Measurements from ENCODE around the gene XXYLT1. TPM values are rescaled to one million over a fixed set of nuclear protein-coding genes. Genes with fewer than 3 reads are reported as not detected.
"Not testable (repeated sequence)": the region's sequence is repeated elsewhere in the genome, so short reads cannot be mapped to it uniquely, and the experiment has no call there.

The XXYLT1 gene
- total RNA-seq, 4 donors from 2014 or later = 9.6 to 17.7 (median 13.2) TPM

- no peak overlapping the region for H3K4me3 ChIP-seq
- no peaks in the 10 kb centered on the region for H3K27me3 ChIP-seq
- H3K9me3 ChIP-seq = no peaks in the 10 kb centered on the region
- TF ChIP-seq POLR2A (IDR thresholded peaks at IDR 0.05) (no peak), EP300 (IDR thresholded peaks at IDR 0.05) (no peak), CTCF (IDR thresholded peaks at IDR 0.05) (no peak)
- peaks cover 0 to 1% (median 0%) of the 10 kb centered on the region in 4 donors for H3K4me1 ChIP-seq
- WGBS, 2 donors = 94 to 96% methylated on average over 9 of the region's 9 CpGs
- DNase-seq (ENCODE audit: low spot score in 2 of 2) = no peak
- peak overlapping the region in 2 of 4 donors; percentile 57 to 59 for H3K27ac ChIP-seq
- H3K36me3 ChIP-seq = no peaks in the 10 kb centered on the region
Measured at GRCh38 chr3:195111766-195112165, 159.2 kb downstream of the XXYLT1 start.

- no peak for TF ChIP-seq POLR2A (IDR thresholded peaks at IDR 0.05)
- no peak for TF ChIP-seq EP300 (IDR thresholded peaks at IDR 0.05)
- no peak for TF ChIP-seq CTCF (IDR thresholded peaks at IDR 0.05)
- whole genome bisulfite sequencing, 2 donors = 69 to 71% methylated on average over 9 of the region's 9 CpGs
- Histone ChIP-seq H3K4me1 (peaks cover 0 to 6% (median 0%) of the 10 kb centered on the region in 4 donors), H3K4me3 (no peak overlapping the region), H3K27me3 (no peaks in the 10 kb centered on the region), H3K27ac (peak overlapping the region in 3 of 4 donors; percentile 19 to 59 (median 57)), H3K9me3 (no peaks in the 10 kb centered on the region), H3K36me3 (no peaks in the 10 kb centered on the region)
- DNase-seq (ENCODE audit: low spot score in 2 of 2) = no peak
Measured at GRCh38 chr3:195111319-195111705, 159.6 kb downstream of the XXYLT1 start.

- peak; percentile 48 to 54 for DNase-seq (ENCODE audit: low spot score in 2 of 2)
Measured at GRCh38 chr3:195110647-195111318, 160.2 kb downstream of the XXYLT1 start.

GRCh38 chr3:195109098-195109657 is 161.8 kb downstream of the XXYLT1 start:
- H3K9me3 ChIP-seq = no peaks in the 10 kb centered on the region
- TF ChIP-seq CTCF (IDR thresholded peaks at IDR 0.05) (no peak), EP300 (IDR thresholded peaks at IDR 0.05) (no peak), POLR2A (IDR thresholded peaks at IDR 0.05) (no peak)
- no peaks in the 10 kb centered on the region for H3K36me3 ChIP-seq
- DNase-seq (ENCODE audit: low spot score in 2 of 2) = no peak
- H3K4me3 ChIP-seq = no peak overlapping the region
- H3K27ac ChIP-seq = no peak overlapping the region
- H3K4me1 ChIP-seq = peaks cover 0 to 9% (median 0%) of the 10 kb centered on the region in 4 donors
- 86 to 87% methylated on average over 10 of the region's 10 CpGs for WGBS, 2 donors
- H3K27me3 ChIP-seq = no peaks in the 10 kb centered on the region

More at GRCh38 chr3:195110647-195111318, 160.2 kb downstream of the XXYLT1 start:
- Histone ChIP-seq H3K27me3 (no peaks in the 10 kb centered on the region), H3K4me3 (no peak overlapping the region), H3K4me1 (peaks cover 0 to 9% (median 0%) of the 10 kb centered on the region in 4 donors), H3K27ac (peak overlapping the region in 3 of 4 donors; percentile 19 to 59 (median 57)), H3K9me3 (no peaks in the 10 kb centered on the region), H3K36me3 (no peaks in the 10 kb centered on the region)
- WGBS, 2 donors = 31 to 48% methylated on average over 14 of the region's 14 CpGs
- no peak for TF ChIP-seq CTCF (IDR thresholded peaks at IDR 0.05)
- peak in 1 of 2 donors; percentile 59 for TF ChIP-seq EP300 (IDR thresholded peaks at IDR 0.05)

- WGBS, 2 donors = 63 to 83% methylated on average over 8 of the region's 8 CpGs
- Histone ChIP-seq H3K4me1 (peaks cover 0 to 16% (median 0%) of the 10 kb centered on the region in 4 donors), H3K27ac (no peak overlapping the region), H3K27me3 (no peaks in the 10 kb centered on the region), H3K9me3 (no peaks in the 10 kb centered on the region), H3K4me3 (no peak overlapping the region), H3K36me3 (no peaks in the 10 kb centered on the region)
- no peak for DNase-seq (ENCODE audit: low spot score in 2 of 2)
- TF ChIP-seq EP300 (IDR thresholded peaks at IDR 0.05) (no peak), CTCF (IDR thresholded peaks at IDR 0.05) (no peak), POLR2A (IDR thresholded peaks at IDR 0.05) (no peak)
Measured at GRCh38 chr3:195107593-195107992, 163.4 kb downstream of the XXYLT1 start.

- H3K4me3 ChIP-seq; H3K36me3 ChIP-seq; H3K27ac ChIP-seq; DNase-seq (ENCODE audit: low spot score in 2 of 2); H3K9me3 ChIP-seq; H3K27me3 ChIP-seq: not testable (repeated sequence)
- 84 to 86% methylated on average over 15 to 17 of the region's 17 CpGs for WGBS, 2 donors
- peaks cover 0 to 19% (median 0%) of the 10 kb centered on the region in 4 donors for H3K4me1 ChIP-seq
Measured at GRCh38 chr3:195107031-195107430, 163.9 kb downstream of the XXYLT1 start.

Data from tibial nerve (tissue), 4 donors.